ENCODE results near the gene DYRK1B. TPM values are rescaled to one million over a fixed set of nuclear protein-coding genes. Genes with fewer than 3 reads are reported as not detected.
"Not testable (repeated sequence)": the region's sequence is repeated elsewhere in the genome, so short reads cannot be mapped to it uniquely, and the experiment has no call there.

DYRK1B gene
- total and polyA plus RNA-seq, 4 experiments from 2014 or later = 7.0 to 30.9 (median 21.7) TPM

- H3K4me1 ChIP-seq (ENCODE audit: insufficient read depth, low read length); H3K27me3 Mint-ChIP-seq; H3K27ac Mint-ChIP-seq; H3K27me3 ChIP-seq (ENCODE audit: insufficient read depth, low read length); H3K4me3 Mint-ChIP-seq; DNase-seq; H3K36me3 Mint-ChIP-seq; CTCF ChIA-PET (ENCODE audit: partially characterized antibody); POLR2A ChIA-PET (ENCODE audit: partially characterized antibody); H3K9me3 Mint-ChIP-seq; H3K9me3 ChIP-seq (ENCODE audit: control insufficient read depth in 1 of 2, low read length in 2 of 2); H3K4me1 Mint-ChIP-seq; intact Hi-C loops (cut with micrococcal nuclease); H3K36me3 ChIP-seq (ENCODE audit: insufficient read depth, low read length); H3K27ac ChIP-seq (ENCODE audit: low read depth, low read length); H3K4me3 ChIP-seq (ENCODE audit: low read length in 2 of 2): not testable (repeated sequence)
Measured at GRCh38 chr19:39877982-39878381, 44.0 kb upstream of the DYRK1B start.

DNA sequence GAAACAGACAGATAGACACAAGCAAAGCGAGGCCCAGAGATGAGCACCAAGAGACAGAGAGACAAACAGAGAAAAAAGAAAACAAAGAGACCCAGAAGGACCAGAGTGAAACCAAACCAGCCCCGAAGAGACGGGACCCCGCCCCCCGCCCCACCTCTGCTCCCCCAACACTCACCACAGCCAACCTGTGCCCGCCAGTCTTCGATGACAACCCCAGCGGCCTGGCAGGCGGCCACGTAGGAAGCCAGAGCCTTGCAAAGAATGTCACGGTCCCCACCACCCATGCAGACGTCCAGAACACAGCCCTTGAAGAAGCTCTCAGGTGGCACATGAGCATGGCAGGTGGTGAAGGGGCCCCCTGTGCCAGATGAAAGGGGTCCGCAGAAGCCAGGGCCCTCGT is 43.5 kb upstream of the DYRK1B start:
- POLR2A ChIA-PET (ENCODE audit: partially characterized antibody); CTCF ChIA-PET (ENCODE audit: partially characterized antibody): not testable (repeated sequence)

GRCh38 chr19:39876486-39876885 is 42.5 kb upstream of the DYRK1B start:
- intact Hi-C loops (cut with micrococcal nuclease); H3K36me3 ChIP-seq (ENCODE audit: insufficient read depth, low read length); H3K4me1 Mint-ChIP-seq; H3K27me3 Mint-ChIP-seq; H3K9me3 Mint-ChIP-seq; H3K27me3 ChIP-seq (ENCODE audit: insufficient read depth, low read length); H3K4me1 ChIP-seq (ENCODE audit: insufficient read depth, low read length); H3K27ac ChIP-seq (ENCODE audit: low read depth, low read length); H3K9me3 ChIP-seq (ENCODE audit: control insufficient read depth in 1 of 2, low read length in 2 of 2); DNase-seq; CTCF ChIA-PET (ENCODE audit: partially characterized antibody); H3K4me3 ChIP-seq (ENCODE audit: low read length in 2 of 2); H3K27ac Mint-ChIP-seq; H3K36me3 Mint-ChIP-seq; POLR2A ChIA-PET (ENCODE audit: partially characterized antibody); H3K4me3 Mint-ChIP-seq: not testable (repeated sequence)

More for the DNA sequence above, 43.5 kb upstream of the DYRK1B start:
- H3K27me3 Mint-ChIP-seq; H3K27me3 ChIP-seq (ENCODE audit: insufficient read depth, low read length); intact Hi-C loops (cut with micrococcal nuclease); H3K4me1 ChIP-seq (ENCODE audit: insufficient read depth, low read length); DNase-seq; H3K4me3 Mint-ChIP-seq; H3K27ac ChIP-seq (ENCODE audit: low read depth, low read length); H3K9me3 Mint-ChIP-seq; H3K36me3 ChIP-seq (ENCODE audit: insufficient read depth, low read length); H3K4me3 ChIP-seq (ENCODE audit: low read length in 2 of 2); H3K9me3 ChIP-seq (ENCODE audit: control insufficient read depth in 1 of 2, low read length in 2 of 2); H3K4me1 Mint-ChIP-seq; H3K36me3 Mint-ChIP-seq: not testable (repeated sequence)
- H3K27ac Mint-ChIP-seq = peak overlapping the region in 1 of 7 donors; percentile 42

GRCh38 chr19:39875401-39875864 is 41.5 kb upstream of the DYRK1B start:
- H3K36me3 ChIP-seq (ENCODE audit: insufficient read depth, low read length); H3K27ac ChIP-seq (ENCODE audit: low read depth, low read length); H3K27ac Mint-ChIP-seq; H3K9me3 Mint-ChIP-seq; H3K4me3 ChIP-seq (ENCODE audit: low read length in 2 of 2); H3K9me3 ChIP-seq (ENCODE audit: control insufficient read depth in 1 of 2, low read length in 2 of 2); POLR2A ChIA-PET (ENCODE audit: partially characterized antibody); DNase-seq; H3K27me3 ChIP-seq (ENCODE audit: insufficient read depth, low read length); H3K36me3 Mint-ChIP-seq; CTCF ChIA-PET (ENCODE audit: partially characterized antibody); H3K4me1 Mint-ChIP-seq; intact Hi-C loops (cut with micrococcal nuclease); H3K4me1 ChIP-seq (ENCODE audit: insufficient read depth, low read length); H3K4me3 Mint-ChIP-seq; H3K27me3 Mint-ChIP-seq: not testable (repeated sequence)

GRCh38 chr19:39874404-39874803 is 40.4 kb upstream of the DYRK1B start:
- H3K27ac Mint-ChIP-seq = peak overlapping the region in 1 of 7 donors; percentile 63
- H3K27me3 Mint-ChIP-seq = no peaks in the 10 kb centered on the region
- peaks cover 5 to 8% of the 10 kb centered on the region in 2 donors for H3K36me3 Mint-ChIP-seq
- no peak for DNase-seq
- Histone ChIP-seq H3K9me3 (ENCODE audit: control insufficient read depth in 1 of 2, low read length in 2 of 2) (no peaks in the 10 kb centered on the region), H3K27ac (ENCODE audit: low read depth, low read length) (no peak overlapping the region), H3K4me1 (ENCODE audit: insufficient read depth, low read length) (no peaks in the 10 kb centered on the region), H3K4me3 (ENCODE audit: low read length in 2 of 2) (no peak overlapping the region), H3K27me3 (ENCODE audit: insufficient read depth, low read length) (no peaks in the 10 kb centered on the region), H3K36me3 (ENCODE audit: insufficient read depth, low read length) (no peaks in the 10 kb centered on the region)
- ChIA-PET CTCF (ENCODE audit: partially characterized antibody) (no interaction called here), POLR2A (ENCODE audit: partially characterized antibody) (no interaction called here)
- no peaks in the 10 kb centered on the region for H3K9me3 Mint-ChIP-seq
- no peaks in the 10 kb centered on the region for H3K4me1 Mint-ChIP-seq
- intact Hi-C loops (cut with micrococcal nuclease) = no loop called here
- H3K4me3 Mint-ChIP-seq = no peak overlapping the region

DNA sequence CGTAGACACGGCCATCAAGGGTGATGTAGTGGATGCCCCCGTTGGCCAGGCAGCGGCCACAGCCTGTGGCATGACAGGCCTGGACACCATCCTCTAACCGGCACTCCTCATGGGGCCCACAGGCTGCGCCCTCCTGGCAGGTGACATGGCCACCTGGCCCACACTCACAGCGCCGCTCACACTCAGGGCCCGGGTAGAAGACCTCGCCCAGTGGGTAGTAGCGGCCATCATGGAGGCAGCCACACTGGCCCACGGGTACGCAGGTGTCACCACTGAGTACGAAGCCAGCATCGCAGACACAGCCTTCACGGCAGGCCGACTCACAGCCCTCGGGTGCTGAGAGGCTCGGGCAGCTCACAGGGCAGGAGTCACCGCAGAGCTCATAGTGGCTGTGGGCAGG is 39.4 kb upstream of the DYRK1B start:
- Histone ChIP-seq H3K27me3 (ENCODE audit: insufficient read depth, low read length) (no peaks in the 10 kb centered on the region), H3K27ac (ENCODE audit: low read depth, low read length) (no peak overlapping the region), H3K9me3 (ENCODE audit: control insufficient read depth in 1 of 2, low read length in 2 of 2) (no peaks in the 10 kb centered on the region), H3K4me3 (ENCODE audit: low read length in 2 of 2) (no peak overlapping the region), H3K4me1 (ENCODE audit: insufficient read depth, low read length) (no peaks in the 10 kb centered on the region), H3K36me3 (ENCODE audit: insufficient read depth, low read length) (no peaks in the 10 kb centered on the region)
- no peak for DNase-seq
- Mint-ChIP-seq H3K27me3 (no peaks in the 10 kb centered on the region), H3K4me1 (no peaks in the 10 kb centered on the region), H3K36me3 (peaks cover 8% of the 10 kb centered on the region in 2 donors), H3K4me3 (no peak overlapping the region), H3K9me3 (no peaks in the 10 kb centered on the region), H3K27ac (no peak overlapping the region)
- CTCF ChIA-PET (ENCODE audit: partially characterized antibody) = no interaction called here
- intact Hi-C loops (cut with micrococcal nuclease) = no loop called here
- POLR2A ChIA-PET (ENCODE audit: partially characterized antibody) = no interaction called here

- Mint-ChIP-seq H3K36me3 (peaks cover 10 to 12% of the 10 kb centered on the region in 2 donors), H3K27ac (peak overlapping the region in 1 of 7 donors; percentile 74), H3K4me3 (no peak overlapping the region), H3K27me3 (no peaks in the 10 kb centered on the region), H3K9me3 (no peaks in the 10 kb centered on the region), H3K4me1 (no peaks in the 10 kb centered on the region)
- H3K4me1 ChIP-seq (ENCODE audit: insufficient read depth, low read length) = no peaks in the 10 kb centered on the region
- ChIA-PET CTCF (ENCODE audit: partially characterized antibody) (no interaction called here), POLR2A (ENCODE audit: partially characterized antibody) (no interaction called here)
- no peaks in the 10 kb centered on the region for H3K9me3 ChIP-seq (ENCODE audit: control insufficient read depth in 1 of 2, low read length in 2 of 2)
- H3K27me3 ChIP-seq (ENCODE audit: insufficient read depth, low read length) = no peaks in the 10 kb centered on the region
- no peaks in the 10 kb centered on the region for H3K36me3 ChIP-seq (ENCODE audit: insufficient read depth, low read length)
- no peak overlapping the region for H3K27ac ChIP-seq (ENCODE audit: low read depth, low read length)
- intact Hi-C loops (cut with micrococcal nuclease) = no loop called here
- H3K4me3 ChIP-seq (ENCODE audit: low read length in 2 of 2) = no peak overlapping the region
- DNase-seq = no peak
Measured at GRCh38 chr19:39871886-39872866, 38.2 kb upstream of the DYRK1B start.
